Measurements from ENCODE around the gene GDE1.
A peak's percentile ranks its signal among the peaks of the same experiment; 100 is the strongest.

The GDE1 gene

DNA sequence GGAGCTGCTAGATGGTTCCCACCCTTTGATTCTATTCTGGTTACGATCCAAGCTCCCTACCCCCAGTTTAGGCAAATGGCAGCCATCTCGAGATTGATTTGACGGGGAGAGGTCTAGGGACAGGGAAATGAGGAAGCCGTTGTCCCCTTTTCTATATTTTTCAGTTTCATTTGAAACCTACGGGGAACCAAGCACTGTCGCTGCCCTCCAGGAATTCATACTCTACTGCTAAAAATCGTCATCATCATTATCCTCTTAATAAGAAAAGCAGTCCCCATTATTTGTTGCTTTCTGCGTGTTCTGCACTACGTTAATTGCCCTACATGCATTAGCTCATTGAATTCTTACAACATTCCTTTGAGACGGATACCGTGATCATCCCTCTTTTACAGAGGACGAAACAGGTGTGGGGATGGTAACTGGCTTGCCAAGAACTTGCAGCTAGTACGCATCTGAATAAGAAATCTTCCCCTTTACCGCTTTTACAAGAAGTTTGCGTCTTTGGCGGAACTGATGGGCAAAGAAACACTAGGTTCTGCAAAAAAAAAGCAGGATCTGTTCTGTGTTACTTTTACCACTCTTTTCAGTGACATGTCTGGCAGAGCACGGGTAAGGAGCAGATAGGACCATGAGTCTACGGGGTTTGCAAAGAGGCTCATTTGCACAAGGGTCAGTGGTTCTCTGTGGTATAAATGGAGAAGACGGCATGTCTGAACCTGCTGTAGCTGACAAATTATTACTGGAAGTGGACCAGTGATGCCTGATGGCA, 2.9 kb upstream of the GDE1 start:
- DNase-seq (ENCODE audit: extremely low read depth in 1 of 2, low read depth in 1 of 2) = no peak

DNA sequence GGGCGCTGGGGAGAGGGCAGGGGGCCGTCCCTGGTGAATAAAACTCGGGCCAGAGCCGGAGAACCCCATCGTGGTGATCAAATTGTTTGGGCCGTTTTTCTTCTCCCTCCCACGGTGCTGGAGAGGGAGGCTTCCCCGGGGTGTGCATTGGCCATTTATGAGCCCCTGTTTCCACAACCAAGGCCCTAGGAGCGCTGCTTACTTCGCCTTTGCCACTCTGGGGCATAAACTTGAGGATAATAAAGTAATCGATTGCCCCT, 2.4 kb upstream of the GDE1 start:
- no peak for DNase-seq (ENCODE audit: extremely low read depth in 1 of 2, low read depth in 1 of 2)

DNA sequence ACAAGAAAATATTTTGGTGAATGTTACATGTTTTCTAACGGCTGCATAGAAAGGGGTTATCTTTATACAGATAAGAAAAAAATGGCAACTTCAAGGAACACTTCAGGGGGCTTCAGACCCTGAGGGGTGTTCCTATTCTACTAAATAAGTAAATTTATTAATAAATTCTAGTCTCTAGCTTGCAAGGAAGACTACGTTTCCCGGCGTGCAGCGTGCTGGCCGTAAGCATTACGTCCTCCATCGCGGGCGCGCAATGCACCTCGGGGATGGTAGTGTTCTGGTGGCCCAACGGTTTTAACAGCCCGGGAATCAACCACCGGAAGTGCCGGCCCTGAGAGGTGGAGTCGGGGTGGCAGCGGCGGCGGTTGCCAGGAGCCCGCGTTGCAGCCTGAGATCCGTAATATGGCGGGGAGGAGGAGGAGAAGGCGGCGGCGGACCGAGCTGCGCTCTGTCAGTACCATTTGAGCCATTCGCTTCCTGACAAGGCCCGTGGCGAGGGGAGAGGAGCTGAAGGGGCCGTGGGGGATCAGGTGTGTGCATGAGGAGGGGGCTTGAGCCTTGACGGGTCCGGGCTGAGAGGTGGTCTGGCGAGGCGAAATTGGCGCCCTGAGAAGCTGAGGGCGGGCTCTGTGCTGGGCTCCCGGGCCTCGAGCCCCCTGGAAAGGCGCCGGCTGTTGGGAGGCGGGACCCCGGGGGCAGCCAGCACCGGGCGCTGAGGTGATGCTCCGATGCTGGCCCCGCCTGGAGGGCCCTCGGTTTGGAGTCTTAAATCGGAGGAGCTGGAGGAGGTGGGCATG, 1.9 kb upstream of the GDE1 start, which contains the start of gene CCP110:
CCP110 (plus strand) TSS at position 384 of the 797 bp plus-strand sequence. CDS start 3,940 bp downstream, outside the sequence.
- DNase-seq (ENCODE audit: extremely low read depth in 1 of 2, low read depth in 1 of 2) = peak; percentile 83 to 89

DNA sequence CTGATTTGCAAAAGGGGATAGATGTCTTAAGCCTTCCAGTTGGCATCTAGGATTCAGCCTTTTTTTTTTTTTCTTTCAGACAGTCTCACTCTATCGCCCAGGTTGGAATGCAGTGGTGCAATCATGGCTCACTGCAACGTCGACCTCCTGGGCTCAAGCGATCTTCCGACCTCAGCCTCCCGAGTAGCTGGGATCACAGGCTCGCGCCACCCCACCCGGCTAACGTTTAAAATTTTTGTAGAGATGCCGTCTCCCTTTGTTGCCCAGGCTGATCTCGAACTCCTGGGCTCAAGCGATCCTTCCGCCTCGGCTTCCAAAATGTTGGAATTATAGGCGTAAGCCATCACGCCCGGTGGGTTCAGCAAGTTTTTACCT, 1.3 kb upstream of the GDE1 start:
- no peak for DNase-seq (ENCODE audit: extremely low read depth in 1 of 2, low read depth in 1 of 2)

DNA sequence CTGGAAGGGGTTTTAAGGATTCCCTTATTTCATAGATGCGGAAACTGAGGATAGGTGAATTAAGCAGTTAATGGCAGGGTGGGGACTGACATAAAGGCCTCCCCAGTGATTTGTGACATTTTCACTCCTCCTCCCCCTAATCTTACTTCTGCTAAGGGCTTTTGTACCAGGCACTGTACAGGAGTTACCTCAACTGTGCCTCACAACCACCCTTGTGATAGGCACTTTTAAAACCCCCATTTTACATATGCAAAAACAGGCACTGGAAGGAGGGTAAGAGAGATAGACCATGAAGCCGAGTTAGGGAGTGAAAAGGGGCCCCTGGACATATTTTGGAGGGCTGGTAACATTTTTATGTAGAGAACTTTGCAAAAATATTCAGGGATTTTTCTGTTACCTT, 862 bp upstream of the GDE1 start:
- DNase-seq (ENCODE audit: extremely low read depth in 1 of 2, low read depth in 1 of 2) = no peak

DNA sequence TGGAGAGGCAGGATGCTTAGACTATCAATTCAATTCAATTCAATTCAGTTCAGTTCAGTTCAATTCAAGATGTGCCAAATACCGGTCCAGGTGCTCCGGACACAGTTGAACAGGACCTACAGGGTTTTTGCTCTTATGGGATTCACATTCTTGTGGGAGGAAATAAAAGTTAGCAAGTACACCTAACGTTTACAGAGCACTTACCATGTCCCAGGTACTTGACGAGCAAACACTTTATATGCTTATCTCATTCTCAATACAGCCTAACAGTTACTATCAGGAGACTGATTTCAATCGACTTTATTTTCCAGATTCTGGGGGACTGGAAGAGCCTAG, 467 bp upstream of the GDE1 start:
- DNase-seq (ENCODE audit: extremely low read depth in 1 of 2, low read depth in 1 of 2) = no peak

DNA sequence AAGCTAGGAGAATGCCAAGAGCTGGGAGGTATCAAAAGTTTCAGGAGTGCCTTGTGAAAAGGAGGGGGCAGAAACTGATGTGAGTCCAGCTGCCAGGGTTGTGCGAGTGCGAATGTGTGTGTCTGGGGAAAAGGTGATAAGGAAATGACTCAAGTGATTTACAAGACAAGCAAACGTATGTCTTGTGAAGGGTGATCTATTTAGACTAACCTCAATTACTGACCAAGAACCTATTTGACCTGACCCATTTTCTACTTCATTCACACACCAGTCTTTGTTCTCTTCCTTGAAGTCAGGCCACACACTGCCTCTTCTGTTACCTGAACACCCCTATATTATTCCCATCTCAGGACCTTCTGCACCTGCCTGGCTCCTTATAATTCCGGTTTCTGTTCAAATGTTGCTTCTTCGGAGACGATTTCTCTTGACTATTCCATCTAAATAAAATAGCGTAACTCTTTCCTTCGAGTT, 1.0 kb downstream of the GDE1 start:
- no peak for DNase-seq (ENCODE audit: extremely low read depth in 1 of 2, low read depth in 1 of 2)

DNA sequence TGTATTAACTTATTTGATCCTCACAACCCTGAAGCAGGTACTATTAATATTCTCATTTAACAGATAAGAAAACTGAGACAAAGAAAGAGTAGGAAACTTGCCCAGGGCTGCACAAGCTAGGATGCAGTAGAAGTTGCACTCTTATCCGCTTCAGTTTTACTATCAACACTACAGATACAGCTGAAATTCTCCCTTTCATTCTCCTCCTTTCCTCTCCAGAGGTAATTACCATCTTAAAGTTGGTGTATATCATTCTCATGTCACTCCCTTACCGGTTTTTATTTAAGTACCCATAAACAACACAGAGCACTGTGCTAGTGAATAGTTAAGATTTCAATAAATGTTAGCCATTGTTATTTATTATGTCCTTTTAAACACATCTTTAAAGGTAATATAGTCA, 3.5 kb downstream of the GDE1 start:
- DNase-seq (ENCODE audit: extremely low read depth in 1 of 2, low read depth in 1 of 2) = no peak

DNA sequence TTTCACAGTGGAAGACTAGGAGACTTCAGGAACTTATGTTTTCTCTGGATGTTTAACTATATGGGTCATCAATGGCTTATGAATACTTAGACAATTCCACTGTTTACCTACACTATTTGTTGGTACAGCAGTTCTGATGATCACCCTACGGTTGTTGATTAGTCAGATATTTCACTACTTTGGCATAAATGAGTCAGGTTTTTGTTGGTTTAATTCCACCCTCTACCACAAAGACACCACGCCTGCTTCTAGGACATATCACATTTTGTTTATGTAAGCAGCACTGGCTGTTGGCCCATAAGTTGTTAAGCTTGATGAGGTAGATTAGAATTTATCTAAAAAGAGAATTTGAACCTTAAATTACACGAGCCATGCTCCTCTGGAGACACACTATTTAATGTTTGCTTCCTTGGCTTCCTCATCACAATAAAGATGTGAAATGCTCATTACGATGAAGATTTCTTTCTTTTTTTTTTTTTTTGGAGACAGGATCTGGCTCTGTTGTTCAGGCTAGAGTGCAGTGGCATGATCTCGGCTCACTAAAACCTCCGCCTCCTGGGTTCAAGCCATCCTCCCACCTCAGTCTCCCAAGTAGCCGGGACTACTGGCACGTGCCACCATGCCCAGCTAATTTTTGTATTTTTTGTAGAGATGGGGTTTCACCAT, 4.3 kb downstream of the GDE1 start:
- DNase-seq (ENCODE audit: extremely low read depth in 1 of 2, low read depth in 1 of 2) = no peak

DNA sequence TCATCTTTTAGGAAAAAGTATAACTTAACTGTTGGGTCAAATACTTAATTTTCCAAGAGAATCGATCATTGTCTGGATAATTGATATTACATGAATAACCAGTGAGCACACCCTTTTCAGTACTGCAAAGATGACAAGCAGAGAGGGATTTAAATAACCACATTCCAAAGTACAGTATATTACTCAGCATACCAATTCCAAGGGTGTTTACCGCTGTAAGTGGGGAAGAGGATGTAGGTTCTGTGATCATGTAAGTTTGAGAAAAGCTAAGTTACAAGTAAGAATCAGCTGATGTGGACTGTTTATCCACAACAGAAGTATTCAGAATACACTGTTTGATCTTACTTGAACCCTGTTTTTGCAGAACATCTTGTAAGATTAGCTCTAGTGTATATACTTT, 6.1 kb downstream of the GDE1 start:
- DNase-seq (ENCODE audit: extremely low read depth in 1 of 2, low read depth in 1 of 2) = no peak

DNA sequence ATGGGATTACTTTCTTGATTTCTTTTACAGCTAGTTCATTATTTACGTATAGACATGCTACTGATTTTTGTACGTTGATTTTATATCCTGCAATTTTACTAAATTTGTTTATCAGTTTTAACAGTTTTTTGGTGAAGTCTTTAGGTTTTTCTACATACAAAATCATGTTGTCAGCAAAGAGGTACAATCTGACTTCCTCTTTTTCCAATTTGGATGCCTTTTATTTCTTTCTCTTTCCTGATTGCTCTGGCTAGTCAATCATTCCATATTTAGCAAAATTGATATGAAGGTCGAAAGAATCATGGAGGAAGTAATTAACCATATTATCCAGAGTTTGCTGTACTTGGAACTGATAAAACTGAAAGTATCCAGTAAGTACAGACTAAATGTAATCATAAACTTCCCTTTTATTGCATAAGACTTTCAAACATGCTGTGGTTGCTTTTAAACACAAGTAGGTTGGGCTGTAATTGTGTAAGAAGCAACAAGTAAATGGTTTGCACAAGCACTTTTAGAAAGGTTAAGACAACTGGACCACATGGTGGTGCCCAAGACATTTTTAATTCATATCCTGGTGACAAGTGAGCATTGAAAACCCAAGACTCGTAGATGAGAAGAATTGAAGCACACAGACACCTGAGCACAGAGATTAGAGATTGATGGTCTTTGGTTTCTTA, 8.4 kb downstream of the GDE1 start:
- DNase-seq (ENCODE audit: extremely low read depth in 1 of 2, low read depth in 1 of 2) = no peak

DNA sequence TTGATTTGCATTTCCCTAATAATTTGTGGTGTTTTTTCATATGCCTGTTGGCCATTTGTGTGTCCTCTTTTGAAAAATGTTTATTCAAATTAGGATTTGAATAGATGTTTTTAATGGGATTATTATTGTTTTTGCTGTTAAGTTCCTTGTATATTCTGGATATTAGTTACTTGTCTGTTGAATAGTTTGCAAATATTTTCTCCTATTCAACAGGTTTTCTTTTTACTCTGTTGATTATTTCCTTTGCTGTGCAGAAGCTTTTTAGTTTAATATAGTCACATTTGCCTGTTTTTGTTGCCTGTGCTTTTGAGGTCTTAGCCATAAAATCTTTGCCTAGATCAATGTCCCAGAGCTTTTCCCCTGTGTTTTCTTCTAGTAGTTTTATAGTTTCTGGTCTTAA, 9.6 kb downstream of the GDE1 start:
- no peak for DNase-seq (ENCODE audit: extremely low read depth in 1 of 2, low read depth in 1 of 2)

DNA sequence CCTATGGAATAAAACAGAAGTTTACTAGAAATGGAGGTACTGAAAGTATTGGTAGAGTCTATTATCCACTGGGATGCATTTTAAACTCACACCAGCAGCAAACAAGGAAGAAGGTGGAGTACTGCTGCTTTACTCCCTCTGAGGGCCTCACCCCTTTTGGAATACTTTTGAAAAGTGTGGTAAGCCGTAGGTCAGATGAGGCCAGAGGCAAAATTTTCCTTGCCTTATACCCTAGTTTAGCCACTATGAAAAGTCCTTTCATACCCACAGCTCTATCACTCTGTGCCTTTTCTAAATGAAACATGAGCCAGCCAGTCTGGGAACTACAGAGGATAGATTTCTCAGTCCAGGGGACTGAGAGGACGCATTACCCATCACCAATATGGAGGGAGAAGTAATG, 14.0 kb downstream of the GDE1 start:
- DNase-seq (ENCODE audit: extremely low read depth in 1 of 2, low read depth in 1 of 2) = no peak

DNA sequence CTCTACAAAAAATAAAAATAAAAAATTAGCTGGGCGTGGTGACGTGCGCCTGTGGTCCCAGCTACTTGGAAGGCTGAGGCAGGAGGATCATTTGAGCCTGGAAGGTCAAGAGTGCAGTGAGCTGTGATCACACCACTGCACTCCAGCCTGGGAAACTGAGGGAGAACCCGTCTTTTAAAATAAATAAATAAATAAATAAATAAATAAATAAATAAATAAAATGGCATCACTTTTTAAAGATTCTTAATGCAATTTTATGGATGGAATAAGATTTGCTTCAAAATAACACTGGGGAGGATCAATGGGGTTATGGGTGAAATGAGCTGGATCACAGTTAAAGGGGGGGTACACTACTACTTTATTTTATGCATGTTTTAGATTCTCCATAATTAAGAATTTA, 14.9 kb downstream of the GDE1 start:
- no peak for DNase-seq (ENCODE audit: extremely low read depth in 1 of 2, low read depth in 1 of 2)

DNA sequence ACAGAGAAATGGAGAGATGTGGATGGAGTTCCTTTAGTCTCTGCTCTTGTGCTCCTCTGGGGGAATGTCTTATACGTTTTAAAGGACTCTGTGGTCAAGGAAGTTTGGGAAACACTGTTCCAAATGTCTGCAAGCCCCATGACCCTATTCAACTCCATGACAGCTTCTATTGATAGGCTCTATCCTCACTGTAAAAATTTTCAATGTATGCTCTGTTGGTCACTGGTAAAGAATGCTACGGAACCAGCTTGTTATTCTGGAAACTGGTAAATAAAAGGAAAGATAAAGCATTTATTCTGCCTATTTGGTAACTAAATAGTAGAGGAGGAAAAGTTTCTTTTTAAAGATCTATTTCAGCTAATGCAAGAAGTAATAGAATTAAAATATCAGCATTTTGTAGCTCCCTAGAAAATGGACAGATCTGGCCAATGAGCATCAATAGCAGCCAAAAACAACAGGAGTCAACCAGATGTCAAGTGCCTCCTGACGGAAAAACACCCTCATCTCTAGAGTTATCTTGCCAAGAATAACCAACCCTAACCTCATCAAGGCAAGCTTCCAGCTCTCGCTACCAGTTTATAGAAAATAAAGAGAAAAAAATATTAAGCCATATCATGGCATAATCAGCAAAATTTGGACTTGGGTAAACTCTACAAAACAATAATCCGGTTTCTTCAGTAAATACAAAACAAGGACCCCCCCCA, 16.1 kb downstream of the GDE1 start:
- no peak for DNase-seq (ENCODE audit: extremely low read depth in 1 of 2, low read depth in 1 of 2)

DNA sequence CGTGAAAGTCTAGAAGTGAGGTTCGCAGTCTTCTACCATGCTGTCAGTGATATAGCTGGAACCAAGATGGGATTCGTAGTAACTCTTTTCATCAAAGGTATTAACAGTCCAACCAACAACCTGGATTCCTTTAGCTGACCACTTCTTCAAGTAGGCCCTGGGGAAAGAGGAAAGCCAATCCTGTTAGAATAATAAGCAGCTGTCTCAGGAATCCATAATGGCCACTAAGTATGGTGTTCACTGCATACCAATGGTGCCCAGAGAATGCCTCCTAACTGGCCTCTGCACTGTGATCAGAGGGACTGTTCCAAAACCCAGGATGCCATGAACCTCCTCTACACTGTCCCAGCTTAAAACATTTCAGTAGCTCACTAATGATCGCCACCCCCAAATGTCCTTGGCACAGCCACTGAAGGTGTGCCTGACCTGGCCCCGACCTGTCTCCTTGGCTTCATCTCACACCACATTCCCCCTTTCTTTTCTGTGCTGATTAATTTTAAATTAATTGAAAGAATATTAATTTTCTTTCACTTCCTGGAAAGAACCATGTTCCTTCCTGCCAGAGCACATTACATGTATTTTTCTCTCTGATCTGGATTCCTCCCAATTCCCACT, 18.3 kb downstream of the GDE1 start:
- no peak for DNase-seq (ENCODE audit: extremely low read depth in 1 of 2, low read depth in 1 of 2)

DNA sequence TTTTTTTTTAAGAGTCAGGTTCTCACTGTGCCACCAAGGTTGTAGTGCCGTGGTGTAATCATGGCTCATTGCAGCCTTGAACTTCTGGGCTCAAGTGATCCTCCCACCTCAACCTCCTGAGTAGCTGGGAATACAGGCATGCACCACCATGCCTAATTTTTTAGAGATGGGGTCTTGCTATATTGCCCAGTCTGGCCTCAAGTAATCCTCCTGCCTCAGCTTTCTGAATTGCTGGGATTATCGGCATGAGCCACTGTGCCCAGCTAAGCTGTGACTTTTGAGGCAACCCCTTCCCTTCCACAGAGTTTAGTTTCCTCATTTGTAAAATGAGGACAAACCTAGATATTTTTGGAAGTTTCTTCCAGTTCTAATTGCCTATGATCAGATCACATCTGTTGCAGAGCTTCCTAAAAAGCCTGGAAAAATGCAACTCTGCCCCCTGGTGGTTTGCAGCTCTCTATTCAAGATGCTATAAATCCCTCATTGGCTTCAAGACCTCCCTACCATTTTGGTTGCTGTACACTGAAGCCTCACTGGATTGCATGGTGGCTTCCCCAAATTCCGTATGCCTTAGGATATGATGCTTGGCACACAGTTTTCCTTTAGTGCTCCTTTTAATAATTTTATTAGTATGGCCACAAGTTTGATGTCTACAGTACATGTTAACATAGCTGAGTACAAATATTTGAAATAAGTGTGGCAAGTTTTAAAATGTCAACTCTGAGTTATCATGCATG, 19.3 kb downstream of the GDE1 start:
- DNase-seq (ENCODE audit: extremely low read depth in 1 of 2, low read depth in 1 of 2) = peak; percentile 18 to 44

DNA sequence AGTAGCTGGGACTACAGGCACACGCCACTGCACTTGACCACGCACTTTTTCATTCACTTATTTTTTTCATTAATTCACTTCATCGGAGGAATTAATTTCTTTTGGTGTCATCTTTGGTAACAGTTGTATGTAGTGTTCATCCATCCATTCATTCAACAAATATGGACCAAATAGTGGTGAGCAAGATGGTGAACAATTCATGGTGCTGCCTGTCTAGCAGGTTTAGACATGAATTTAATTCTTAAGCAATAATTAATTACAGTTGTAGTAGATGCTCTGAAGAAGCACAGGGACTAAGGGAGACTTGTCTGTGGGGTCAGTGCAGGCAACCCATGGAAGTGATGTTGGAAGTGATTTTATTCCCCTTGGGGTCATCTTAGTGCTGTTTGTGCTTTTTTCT, 22.4 kb downstream of the GDE1 start:
- no peak for DNase-seq (ENCODE audit: extremely low read depth in 1 of 2, low read depth in 1 of 2)

DNA sequence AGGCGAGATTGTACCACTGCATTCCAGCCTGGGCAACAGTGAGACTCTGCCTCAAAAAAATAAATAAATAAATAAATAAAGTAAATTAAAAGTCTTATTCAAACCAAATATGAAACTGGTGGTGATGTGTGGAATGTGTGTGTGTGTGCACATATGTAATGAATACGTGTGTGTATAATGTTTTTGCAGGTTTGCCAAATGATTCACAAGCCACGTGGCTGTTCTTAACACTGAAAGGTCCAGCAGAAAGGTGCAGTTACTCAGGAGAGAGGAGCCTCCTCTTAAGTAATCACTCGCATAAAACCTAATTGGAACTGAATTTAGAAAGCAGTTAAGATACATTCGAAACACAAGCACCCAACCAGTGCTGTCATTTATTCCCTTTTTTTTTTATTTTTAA, 22.9 kb downstream of the GDE1 start:
- no peak for DNase-seq (ENCODE audit: extremely low read depth in 1 of 2, low read depth in 1 of 2)

DNA sequence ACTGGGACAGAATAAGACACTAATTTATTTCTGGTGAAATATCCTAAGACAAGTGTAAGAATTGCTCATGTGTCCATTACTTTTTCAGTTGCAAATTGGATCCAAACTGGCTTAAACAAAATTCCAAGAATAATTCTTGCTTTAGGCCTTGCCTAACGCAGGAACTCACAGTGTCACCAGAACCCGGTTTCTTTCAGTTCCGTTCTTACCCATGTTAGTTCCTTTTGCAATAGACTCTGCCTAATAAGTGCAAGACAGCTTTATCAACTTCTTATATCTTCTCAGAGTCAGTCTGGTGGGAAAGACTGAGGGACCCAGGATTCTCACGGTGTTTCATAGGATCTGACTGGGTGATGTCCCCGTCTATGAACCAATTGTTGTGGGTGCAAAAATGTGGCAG, 24.7 kb downstream of the GDE1 start:
- no peak for DNase-seq (ENCODE audit: extremely low read depth in 1 of 2, low read depth in 1 of 2)
